GM12878 (cell line): ENCODE measurements around the gene ING5. TPM values are rescaled to one million over a fixed set of nuclear protein-coding genes. Genes with fewer than 3 reads are reported as not detected.

Experiments
- ATAC-seq: fragments of 200-7000 bp; cut with Tn5 transposase; 3 replicates; pipeline ENCODE4 v1.9.1; 2020; ENCODE audit warnings: mild to moderate bottlenecking, moderate library complexity
- BruUV-seq: library from RNA; stranded (reverse); fragments of 400-500 nt; replicated peaks from 2 replicates; lab custom pipeline; 2021; lab: Mats Ljungman, UMichigan
- CTCF ChIA-PET: fragments of 300-600 bp; sonication (Branson Sonifier 250); formaldehyde crosslinking; extraction: SDS; loops from one replicate; lab custom pipeline; 2021; ENCODE audit warnings: inconsistent platforms; lab: Yijun Ruan, JAX
- POLR2A ChIA-PET: fragments of 350-600 bp; formaldehyde crosslinking; extraction: SDS; loops from one replicate; lab custom pipeline; 2021; ENCODE audit warnings: inconsistent platforms; lab: Charles Lee
- RAD21 ChIA-PET: fragments of 300-600 bp; sonication (Branson Sonifier 250); formaldehyde crosslinking; loops from one replicate; lab custom pipeline; 2023; ENCODE audit warnings: antibody characterized with exemption; ENCODE audit not compliant: unreplicated experiment; lab: Charles Lee
- SMC1A ChIA-PET: fragments of 300-600 bp; sonication (Branson Sonifier 250); formaldehyde crosslinking; loops from one replicate; lab custom pipeline; 2023; ENCODE audit not compliant: unreplicated experiment, uncharacterized antibody; lab: Charles Lee
- DNase-seq: peaks from one replicate; pipeline ENCODE4 v3.0.0-alpha.2; 2011; ENCODE audit warnings: low read depth, low spot score
- FAIRE-seq: peaks from 3 replicates; lab custom pipeline; 2011; peaks lifted over from hg19 to GRCh38; lab: Jason Lieb, UNC
- H2AFZ ChIP-seq: 2 replicates; pipeline ENCODE4 v1.6.0; 2011; ENCODE audit warnings: low read depth, low read length, control low read depth; ENCODE audit not compliant: control insufficient read depth
- H3K27ac ChIP-seq: 2 replicates; pipeline ENCODE4 v1.5.1; 2011; ENCODE audit warnings: control low read depth; ENCODE audit not compliant: control insufficient read depth, insufficient read depth
- H3K27me3 ChIP-seq, 2 experiments: replicated peaks in 1 of 2; 2 replicates each; pipeline versions ENCODE4 v1.6.0 to v1.6.1; 2011; ENCODE audit warnings: low read length in 1 of 2; ENCODE audit not compliant: control insufficient read depth in 2 of 2, insufficient read depth in 2 of 2
- H3K36me3 ChIP-seq, 2 experiments: 2 replicates each; pipeline ENCODE4 v1.5.1; 2011; ENCODE audit warnings: low read length in 1 of 2; ENCODE audit not compliant: control insufficient read depth in 2 of 2, insufficient read depth in 2 of 2
- H3K4me1 ChIP-seq: 2 replicates; pipeline ENCODE4 v1.6.1; 2011; ENCODE audit warnings: mild to moderate bottlenecking, low read length, moderate library complexity, mixed read lengths; ENCODE audit not compliant: control insufficient read depth, insufficient read depth
- H3K4me2 ChIP-seq: 2 replicates; pipeline ENCODE4 v1.6.0; 2011; ENCODE audit warnings: control low read depth; ENCODE audit not compliant: control insufficient read depth, insufficient read depth
- H3K4me3 ChIP-seq: fragments of 200-600 bp; sonication (generic); 2 replicates; pipeline ENCODE4 v1.5.1; 2016
- H3K79me2 ChIP-seq: 2 replicates; pipeline ENCODE4 v1.6.0; 2011; ENCODE audit warnings: low read length; ENCODE audit not compliant: control insufficient read depth, insufficient read depth
- H3K9ac ChIP-seq: 2 replicates; pipeline ENCODE4 v1.8.0; 2011; ENCODE audit warnings: low read length, control low read depth, mixed read lengths; ENCODE audit not compliant: control insufficient read depth, insufficient read depth
- H3K9me3 ChIP-seq: replicated peaks from 3 replicates; pipeline ENCODE4 v1.5.1; 2011; ENCODE audit warnings: mild to moderate bottlenecking, low read length; ENCODE audit not compliant: control insufficient read depth, insufficient read depth
- H4K20me1 ChIP-seq: 2 replicates; pipeline ENCODE4 v1.6.0; 2011; ENCODE audit not compliant: control insufficient read depth, insufficient read depth
- CEBPB ChIP-seq, 2 experiments: fragments of 150-350 bp in 1 of 2; IDR thresholded peaks; 2 replicates each; pipeline ENCODE4 v1.6.1; 2012 to 2014; ENCODE audit warnings: low read depth in 2 of 2, low read length in 2 of 2, borderline replicate concordance in 1 of 2, inconsistent platforms in 1 of 2
- FOS ChIP-seq: IDR thresholded peaks from 3 replicates; pipeline ENCODE4 v1.6.1; 2011; ENCODE audit warnings: borderline replicate concordance; ENCODE audit not compliant: insufficient read length; ENCODE audit errors: extremely low read depth
- PBX3 ChIP-seq: IDR thresholded peaks from 2 replicates; pipeline ENCODE4 v1.6.1; 2011; ENCODE audit warnings: mild to moderate bottlenecking, low read depth, low read length, moderate library complexity; ENCODE audit not compliant: insufficient replicate concordance
- TCF3 ChIP-seq: IDR thresholded peaks from 2 replicates; pipeline ENCODE4 v1.6.1; 2012; ENCODE audit warnings: low read depth, mild to moderate bottlenecking, low read length, borderline replicate concordance; ENCODE audit not compliant: insufficient read depth
- WGBS: methylation state at CpG from one replicate; pipeline ENCODE4 v1.1.6; 2016; ENCODE audit warnings: low lambda C conversion rate; ENCODE audit not compliant: insufficient replicate concordance, insufficient coverage; ENCODE audit errors: missing lambda C conversion rate; 5-methylcytosine and 5-hydroxymethylcytosine counted together
- in situ Hi-C: fragments of 300-500 bp; cut with MboI; formaldehyde crosslinking; loops from 9 replicates; pipeline ENCODE4 v1.14.3; 2018; ENCODE audit warnings: mixed read lengths
- intact Hi-C: fragments of 100-400 bp; cut with micrococcal nuclease; formaldehyde crosslinking; loops from one replicate; pipeline ENCODE4 v1.14.2; 2022; ENCODE audit not compliant: unreplicated experiment
- polyA plus RNA-seq, 11 experiments: library from polyadenylated mRNA; depleted of rRNA in 4 of 11; unstranded in 6 of 11; stranded (reverse) in 5 of 11; fragments of >200 nt; fragmentation: Nextera tagmentation in 4 of 11; fragmentation: Illumina TruSeq in 1 of 11; extraction: Ambion mirVana in 4 of 11; extraction: Trizol in 1 of 11; gene quantifications; 1 replicate in 1 of 11; 2 replicates in 10 of 11; pipeline versions ENCODE4 v1.2.1 to v1.2.3, GENCODE V29; 2011 to 2016; ENCODE audit warnings: inconsistent platforms in 2 of 11, missing spikeins in 2 of 11, low read depth in 1 of 11
- total RNA-seq, 4 experiments: library from RNA; depleted of rRNA in 3 of 4; stranded (reverse); fragments of >200 nt in 3 of 4; fragmentation: Illumina TruSeq in 1 of 4; extraction: Trizol in 1 of 4; gene quantifications; 2 replicates each; pipeline versions ENCODE4 v1.2.1 to v1.2.3, GENCODE V29; 2013 to 2021
- TF ChIP-seq, protein P1 (sequence below): IDR thresholded peaks from 2 replicates; pipeline ENCODE4 v1.6.1; 2011; ENCODE audit warnings: borderline replicate concordance, low read depth, mild to moderate bottlenecking, moderate library complexity, low read length; ENCODE audit not compliant: insufficient read depth, poor library complexity, severe bottlenecking
- TF ChIP-seq, protein P2 (sequence below): fragments of 450-650 bp; formaldehyde crosslinking; IDR thresholded peaks from 2 replicates; pipeline ENCODE4 v1.4.0; 2022; ENCODE audit warnings: mild to moderate bottlenecking, moderate library complexity

The ING5 gene
- total and polyA plus RNA-seq, 10 of the 15 experiments (the other 5 are each of a cell fraction or from before 2014, with no cell fraction given) = 10.0 to 46.1 (median 27.2) TPM

DNA sequence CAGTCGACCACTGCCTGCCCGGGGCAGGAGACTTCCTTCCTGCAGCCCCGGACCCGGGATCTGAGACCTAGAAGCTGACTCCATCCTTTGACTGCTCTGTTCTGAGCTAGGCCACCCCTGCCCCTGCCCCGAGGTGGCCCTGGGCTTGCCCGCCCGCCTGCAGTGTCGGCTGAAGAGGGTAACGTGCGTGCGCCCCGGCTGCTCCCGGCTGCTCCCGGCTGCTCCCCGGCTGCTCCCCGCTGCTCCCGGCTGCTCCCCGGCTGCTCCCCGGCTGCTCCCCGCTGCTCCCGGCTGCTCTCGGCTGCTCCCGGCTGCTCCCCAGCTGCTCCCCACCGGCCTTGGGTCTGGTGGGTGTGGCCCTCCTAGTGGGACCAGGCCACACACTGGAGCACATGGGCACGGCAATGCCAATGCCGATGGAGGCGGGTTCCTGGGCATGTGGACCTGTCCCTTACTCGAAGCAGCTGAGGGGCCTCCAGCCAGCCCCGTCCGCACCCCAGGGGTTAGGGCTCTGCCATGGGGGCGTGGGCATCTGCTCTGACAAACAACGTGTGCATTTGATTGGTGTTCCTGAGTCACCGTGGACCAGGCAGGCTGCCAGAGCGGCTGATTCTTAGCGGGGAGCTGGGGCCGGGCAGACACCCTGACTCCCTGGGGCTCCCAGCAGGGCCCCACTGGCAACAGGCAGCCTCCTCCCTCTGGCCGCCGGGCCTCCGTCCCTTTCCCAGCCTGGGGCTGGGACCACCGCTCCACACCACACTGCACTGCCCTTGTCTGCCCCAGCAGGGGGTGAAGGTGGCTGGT lies 72.8 kb downstream of the ING5 start:
- no peak for FAIRE-seq
- Histone ChIP-seq H3K4me1 (peaks cover 15% of the 10 kb centered on the region), H3K4me2 (no peak overlapping the region), H3K36me3 (no peaks in the 10 kb centered on the region), H3K27ac (no peak overlapping the region), H3K27me3 (no peaks in the 10 kb centered on the region), H2AFZ (no peak overlapping the region), H3K79me2 (no peaks in the 10 kb centered on the region), H3K9ac (no peak overlapping the region), H3K4me3 (no peak overlapping the region), H4K20me1 (no peaks in the 10 kb centered on the region), H3K9me3 (no peaks in the 10 kb centered on the region)
- no TSS peak for BruUV-seq
- SMC1A ChIA-PET = interaction anchor here (1.0 kb wide), 1 partner anchor 39 kb away, joined by 3 read pairs; no protein-coding TSS in a partner anchor
- 76% methylated on average over 36 of the region's 40 CpGs for WGBS
- no peak for DNase-seq
- CTCF ChIA-PET = no interaction called here
- intact Hi-C loops (no loop called here), in situ Hi-C loops (no loop called here)
- POLR2A ChIA-PET = no interaction called here
- no peak for ATAC-seq
- TF ChIP-seq, protein P1, sequence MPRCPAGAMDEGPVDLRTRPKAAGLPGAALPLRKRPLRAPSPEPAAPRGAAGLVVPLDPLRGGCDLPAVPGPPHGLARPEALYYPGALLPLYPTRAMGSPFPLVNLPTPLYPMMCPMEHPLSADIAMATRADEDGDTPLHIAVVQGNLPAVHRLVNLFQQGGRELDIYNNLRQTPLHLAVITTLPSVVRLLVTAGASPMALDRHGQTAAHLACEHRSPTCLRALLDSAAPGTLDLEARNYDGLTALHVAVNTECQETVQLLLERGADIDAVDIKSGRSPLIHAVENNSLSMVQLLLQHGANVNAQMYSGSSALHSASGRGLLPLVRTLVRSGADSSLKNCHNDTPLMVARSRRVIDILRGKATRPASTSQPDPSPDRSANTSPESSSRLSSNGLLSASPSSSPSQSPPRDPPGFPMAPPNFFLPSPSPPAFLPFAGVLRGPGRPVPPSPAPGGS = peak; percentile 62
- TF ChIP-seq TCF3 = 0 out of 2 replicates have a peak, but pooled peaks have one; percentile 17
- TF ChIP-seq, protein P2, sequence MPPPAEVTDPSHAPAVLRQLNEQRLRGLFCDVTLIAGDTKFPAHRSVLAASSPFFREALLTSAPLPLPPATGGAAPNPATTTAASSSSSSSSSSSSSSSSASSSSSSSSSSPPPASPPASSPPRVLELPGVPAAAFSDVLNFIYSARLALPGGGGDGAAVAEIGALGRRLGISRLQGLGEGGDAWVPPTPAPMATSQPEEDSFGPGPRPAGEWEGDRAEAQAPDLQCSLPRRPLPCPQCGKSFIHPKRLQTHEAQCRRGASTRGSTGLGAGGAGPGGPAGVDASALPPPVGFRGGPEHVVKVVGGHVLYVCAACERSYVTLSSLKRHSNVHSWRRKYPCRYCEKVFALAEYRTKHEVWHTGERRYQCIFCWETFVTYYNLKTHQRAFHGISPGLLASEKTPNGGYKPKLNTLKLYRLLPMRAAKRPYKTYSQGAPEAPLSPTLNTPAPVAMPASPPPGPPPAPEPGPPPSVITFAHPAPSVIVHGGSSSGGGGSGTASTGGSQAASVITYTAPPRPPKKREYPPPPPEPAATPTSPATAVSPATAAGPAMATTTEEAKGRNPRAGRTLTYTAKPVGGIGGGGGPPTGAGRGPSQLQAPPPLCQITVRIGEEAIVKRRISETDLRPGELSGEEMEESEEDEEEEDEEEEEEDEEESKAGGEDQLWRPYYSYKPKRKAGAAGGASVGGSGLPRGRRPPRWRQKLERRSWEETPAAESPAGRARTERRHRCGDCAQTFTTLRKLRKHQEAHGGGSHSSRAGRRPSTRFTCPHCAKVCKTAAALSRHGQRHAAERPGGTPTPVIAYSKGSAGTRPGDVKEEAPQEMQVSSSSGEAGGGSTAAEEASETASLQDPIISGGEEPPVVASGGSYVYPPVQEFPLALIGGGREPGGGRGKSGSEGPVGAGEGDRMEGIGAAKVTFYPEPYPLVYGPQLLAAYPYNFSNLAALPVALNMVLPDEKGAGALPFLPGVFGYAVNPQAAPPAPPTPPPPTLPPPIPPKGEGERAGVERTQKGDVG = no peak
- no peak for TF ChIP-seq FOS
- no peak for TF ChIP-seq PBX3
- TF ChIP-seq CEBPB (IDR thresholded peaks at IDR 0.05; ENCODE audit: borderline replicate concordance in 1 of 2, low read depth in 2 of 2, low read length in 2 of 2) = no peak
- RAD21 ChIA-PET = no interaction called here
